Measurements from ENCODE around the gene NUP58. TPM values are rescaled to one million over a fixed set of nuclear protein-coding genes. Genes with fewer than 3 reads are reported as not detected.
A peak's percentile ranks its signal among the peaks of the same experiment; 100 is the strongest.

NUP58 gene
- total and polyA plus RNA-seq, 2 experiments from 2014 or later, result 22.6 to 54.8 TPM

- no peak for DNase-seq
- Histone ChIP-seq H3K9me3 (ENCODE audit: low read depth) (no peaks in the 10 kb centered on the region), H3K27ac (no peak overlapping the region), H3K27me3 (replicated peaks; ENCODE audit: insufficient read depth) (0 out of 2 replicates have a peak, but pooled peaks cover 7% of the 10 kb centered on the region), H3K79me2 (ENCODE audit: insufficient read depth) (no peaks in the 10 kb centered on the region), H3K9me2 (ENCODE audit: insufficient read depth) (no peaks in the 10 kb centered on the region), H3K36me3 (ENCODE audit: low read depth) (no peaks in the 10 kb centered on the region), H3K4me3 (no peak overlapping the region), H4K20me1 (ENCODE audit: insufficient read depth) (no peaks in the 10 kb centered on the region), H3K4me2 (ENCODE audit: unreplicated experiment) (no peak overlapping the region), H3F3A (ENCODE audit: insufficient read depth) (no peaks in the 10 kb centered on the region), H3K4me1 (ENCODE audit: insufficient read depth) (no peaks in the 10 kb centered on the region), H2AFZ (no peak overlapping the region), H3K9ac (no peak overlapping the region)
- 74 to 76% methylated on average over 3 of the region's 3 CpGs for WGBS, 2 experiments (ENCODE audit: low coverage in 1 of 2, low lambda C conversion rate in 2 of 2, missing lambda C conversion rate in 2 of 2)
- in situ Hi-C loops (cut with MboI), result no loop called here
- TF ChIP-seq EZH2 (IDR thresholded peaks at IDR 0.05; ENCODE audit: insufficient read depth, poor library complexity, severe bottlenecking) (no peak), EZH2phosphoT487 (IDR thresholded peaks at IDR 0.05; ENCODE audit: insufficient read depth, low read depth) (no peak)
These were observed 6.2 kb upstream of the NUP58 start for GRCh38 chr13:25295228-25295627.

GRCh38 chr13:25295701-25296100, 5.7 kb upstream of the NUP58 start:
- H3K9ac ChIP-seq, result no peak overlapping the region
- TF ChIP-seq EZH2 (IDR thresholded peaks at IDR 0.05; ENCODE audit: insufficient read depth, poor library complexity, severe bottlenecking), result no peak
- TF ChIP-seq EZH2phosphoT487 (IDR thresholded peaks at IDR 0.05; ENCODE audit: insufficient read depth, low read depth), result no peak
- H3K4me3 ChIP-seq, result no peak overlapping the region
- no peaks in the 10 kb centered on the region for H3F3A ChIP-seq (ENCODE audit: insufficient read depth)
- H4K20me1 ChIP-seq (ENCODE audit: insufficient read depth), result no peaks in the 10 kb centered on the region
- 0 out of 2 replicates have a peak, but pooled peaks cover 7% of the 10 kb centered on the region for H3K27me3 ChIP-seq (replicated peaks; ENCODE audit: insufficient read depth)
- H3K36me3 ChIP-seq (ENCODE audit: low read depth), result no peaks in the 10 kb centered on the region
- DNase-seq, result no peak
- H3K4me1 ChIP-seq (ENCODE audit: insufficient read depth), result no peaks in the 10 kb centered on the region
- H3K79me2 ChIP-seq (ENCODE audit: insufficient read depth), result no peaks in the 10 kb centered on the region
- 36 to 38% methylated on average over 3 of the region's 3 CpGs for WGBS, 2 experiments (ENCODE audit: low coverage in 1 of 2, low lambda C conversion rate in 2 of 2, missing lambda C conversion rate in 2 of 2)
- in situ Hi-C loops (cut with MboI), result no loop called here
- H3K9me2 ChIP-seq (ENCODE audit: insufficient read depth), result no peaks in the 10 kb centered on the region
- H3K9me3 ChIP-seq (ENCODE audit: low read depth), result no peaks in the 10 kb centered on the region
- no peak overlapping the region for H3K27ac ChIP-seq
- H2AFZ ChIP-seq, result no peak overlapping the region
- no peak overlapping the region for H3K4me2 ChIP-seq (ENCODE audit: unreplicated experiment)

GRCh38 chr13:25300861-25301346, 521 bp upstream of the NUP58 start:
- Histone ChIP-seq H3K9ac (peak overlapping the region; percentile 94), H3K79me2 (ENCODE audit: insufficient read depth) (peaks cover 43% of the 10 kb centered on the region), H2AFZ (peak overlapping the region; percentile 99), H3K9me2 (ENCODE audit: insufficient read depth) (no peaks in the 10 kb centered on the region), H3K4me3 (peak overlapping the region; percentile 99), H4K20me1 (ENCODE audit: insufficient read depth) (no peaks in the 10 kb centered on the region; the same call in 1 of the 2 replicates), H3K36me3 (ENCODE audit: low read depth) (0 out of 2 replicates have a peak, but pooled peaks cover 9% of the 10 kb centered on the region), H3K4me2 (ENCODE audit: unreplicated experiment) (peak overlapping the region; percentile 94), H3K27me3 (replicated peaks; ENCODE audit: insufficient read depth) (0 out of 2 replicates have a peak, but pooled peaks cover 7% of the 10 kb centered on the region), H3K27ac (peak overlapping the region; percentile 92), H3K4me1 (ENCODE audit: insufficient read depth) (peaks cover 6% of the 10 kb centered on the region), H3F3A (ENCODE audit: insufficient read depth) (peaks cover 8% of the 10 kb centered on the region), H3K9me3 (ENCODE audit: low read depth) (no peaks in the 10 kb centered on the region)
- in situ Hi-C loops (cut with MboI), result no loop called here
- WGBS, 2 experiments (ENCODE audit: low coverage in 1 of 2, low lambda C conversion rate in 2 of 2, missing lambda C conversion rate in 2 of 2), result 27 to 29% methylated on average over 31 to 33 of the region's 33 CpGs
- no peak for TF ChIP-seq EZH2 (IDR thresholded peaks at IDR 0.05; ENCODE audit: insufficient read depth, poor library complexity, severe bottlenecking)
- no peak for TF ChIP-seq EZH2phosphoT487 (IDR thresholded peaks at IDR 0.05; ENCODE audit: insufficient read depth, low read depth)
- no peak for DNase-seq

- H3K4me2 ChIP-seq (ENCODE audit: unreplicated experiment), result peak overlapping the region; percentile 93
- 0 out of 2 replicates have a peak, but pooled peaks cover 9% of the 10 kb centered on the region for H3K36me3 ChIP-seq (ENCODE audit: low read depth)
- H3F3A ChIP-seq (ENCODE audit: insufficient read depth), result peaks cover 8% of the 10 kb centered on the region
- H2AFZ ChIP-seq, result peak overlapping the region; percentile 99
- peak overlapping the region; percentile 92 for H3K27ac ChIP-seq
- H3K4me3 ChIP-seq, result peak overlapping the region; percentile 99
- peaks cover 6% of the 10 kb centered on the region for H3K4me1 ChIP-seq (ENCODE audit: insufficient read depth)
- peaks cover 55% of the 10 kb centered on the region for H3K79me2 ChIP-seq (ENCODE audit: insufficient read depth)
- TF ChIP-seq EZH2 (IDR thresholded peaks at IDR 0.05; ENCODE audit: insufficient read depth, poor library complexity, severe bottlenecking) (no peak), EZH2phosphoT487 (IDR thresholded peaks at IDR 0.05; ENCODE audit: insufficient read depth, low read depth) (no peak)
- no peaks in the 10 kb centered on the region for H3K27me3 ChIP-seq (replicated peaks; ENCODE audit: insufficient read depth)
- in situ Hi-C loops (cut with MboI), result no loop called here
- no peak for DNase-seq
- H3K9ac ChIP-seq, result peak overlapping the region; percentile 94
- H4K20me1 ChIP-seq (ENCODE audit: insufficient read depth), result no peaks in the 10 kb centered on the region; the same call in 1 of the 2 replicates
- no peaks in the 10 kb centered on the region for H3K9me2 ChIP-seq (ENCODE audit: insufficient read depth)
- H3K9me3 ChIP-seq (ENCODE audit: low read depth), result no peaks in the 10 kb centered on the region
- WGBS, 2 experiments (ENCODE audit: low coverage in 1 of 2, low lambda C conversion rate in 2 of 2, missing lambda C conversion rate in 2 of 2), result 1% methylated on average over 7 of the region's 7 CpGs
These were observed 696 bp downstream of the NUP58 start for GRCh38 chr13:25302121-25302520.
